ENCODE data around the gene MYOF.
"Not testable (repeated sequence)": the region's sequence is repeated elsewhere in the genome, so short reads cannot be mapped to it uniquely, and the experiment has no call there.

MYOF gene

DNA sequence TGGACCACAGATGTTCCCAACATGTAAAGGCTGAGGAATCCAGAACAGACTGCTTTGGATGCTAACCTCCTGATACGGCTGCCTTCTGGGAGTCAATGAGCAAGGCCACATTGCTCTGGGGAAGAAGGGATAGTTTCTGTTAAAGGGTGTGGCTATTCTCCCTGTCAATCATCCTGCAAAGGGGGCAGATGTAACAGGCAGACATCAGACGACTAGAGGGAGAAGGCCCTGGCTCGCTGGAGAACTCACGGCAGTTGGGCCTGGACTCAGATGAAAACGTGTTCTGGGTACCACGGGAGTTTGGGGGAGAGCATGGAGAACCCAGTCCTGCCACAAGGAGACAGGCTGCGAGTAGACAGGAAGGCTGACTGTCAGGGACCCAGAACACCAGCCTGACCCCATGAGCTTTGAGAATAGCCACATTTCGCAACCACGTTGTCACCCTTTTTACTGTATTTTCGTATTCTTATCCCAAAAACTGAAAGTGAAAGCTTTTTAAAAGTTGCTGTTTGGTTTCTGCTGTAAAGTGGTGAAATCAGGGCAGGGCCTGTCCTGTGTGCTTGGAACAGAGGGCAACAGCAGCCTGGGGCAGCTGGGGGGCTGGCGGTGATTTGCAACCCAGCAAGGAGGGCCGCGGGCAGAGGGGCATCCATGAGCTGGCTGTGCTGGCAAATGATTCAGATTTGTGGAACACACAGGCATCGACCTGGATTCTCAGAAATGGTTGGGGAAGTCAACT lies 95.3 kb downstream of the MYOF start:
- no peak for DNase-seq

DNA sequence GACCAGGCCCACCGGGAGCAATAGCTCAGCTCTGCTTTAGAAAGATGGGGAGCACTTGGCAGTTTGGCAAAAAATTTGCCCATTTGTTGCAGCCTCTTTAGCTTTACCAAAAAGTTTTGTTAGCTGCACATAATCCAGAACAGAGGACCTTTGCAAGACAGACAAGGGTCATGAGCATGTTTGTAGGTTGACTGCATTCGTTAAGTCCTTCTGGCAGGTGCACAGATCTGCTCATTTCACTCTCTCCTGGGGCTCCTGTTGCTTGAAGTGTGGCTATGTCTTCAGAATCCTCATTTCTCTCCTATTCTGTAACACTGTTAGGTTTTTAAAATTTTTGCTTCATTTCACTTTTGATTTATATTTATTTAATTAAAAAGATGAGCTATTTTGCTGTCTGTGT lies 96.8 kb downstream of the MYOF start:
- no peak for DNase-seq

GRCh38 chr10:93384006-93384405 lies 98.1 kb downstream of the MYOF start:
- no peak for DNase-seq

- DNase-seq = no peak
Measured at GRCh38 chr10:93383562-93383981, 98.6 kb downstream of the MYOF start.

GRCh38 chr10:93379731-93380575 lies 102.2 kb downstream of the MYOF start:
- no peak for DNase-seq

DNA sequence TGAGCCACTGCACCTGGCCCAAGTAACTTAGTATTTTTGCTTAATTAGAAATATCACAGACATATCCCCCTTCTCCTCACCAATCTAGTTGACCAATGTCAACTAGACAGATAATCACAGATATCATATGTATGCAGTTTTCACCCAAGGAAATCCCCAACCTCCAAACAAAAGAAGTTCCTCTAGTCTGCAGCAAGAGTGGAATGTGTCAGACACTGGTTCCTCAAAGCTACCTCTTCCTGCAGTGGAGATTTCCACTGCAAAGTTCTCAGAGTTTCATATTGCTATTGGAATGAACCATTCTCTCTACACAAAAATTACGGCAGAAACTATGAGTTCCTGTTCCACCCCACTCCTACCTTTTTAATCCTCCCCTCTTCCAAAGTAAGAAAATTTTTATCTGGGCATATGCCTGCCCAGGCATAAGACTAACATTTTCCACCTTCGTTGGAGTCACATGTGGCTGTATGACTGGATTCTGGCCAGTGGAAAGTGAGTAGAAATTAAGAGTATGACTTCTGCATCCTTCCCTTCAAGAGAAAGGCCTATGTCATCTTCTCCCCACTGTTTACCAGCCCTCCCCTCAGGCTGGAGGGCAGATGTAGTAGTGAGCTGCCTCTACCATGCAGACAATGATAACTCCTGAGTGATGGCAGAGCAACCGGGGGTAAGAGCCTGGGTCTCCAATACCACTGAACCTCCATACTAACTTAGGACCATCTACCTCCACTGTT lies 103.0 kb downstream of the MYOF start:
- DNase-seq = no peak

GRCh38 chr10:93378039-93378438 lies 104.1 kb downstream of the MYOF start:
- no peak for DNase-seq

DNA sequence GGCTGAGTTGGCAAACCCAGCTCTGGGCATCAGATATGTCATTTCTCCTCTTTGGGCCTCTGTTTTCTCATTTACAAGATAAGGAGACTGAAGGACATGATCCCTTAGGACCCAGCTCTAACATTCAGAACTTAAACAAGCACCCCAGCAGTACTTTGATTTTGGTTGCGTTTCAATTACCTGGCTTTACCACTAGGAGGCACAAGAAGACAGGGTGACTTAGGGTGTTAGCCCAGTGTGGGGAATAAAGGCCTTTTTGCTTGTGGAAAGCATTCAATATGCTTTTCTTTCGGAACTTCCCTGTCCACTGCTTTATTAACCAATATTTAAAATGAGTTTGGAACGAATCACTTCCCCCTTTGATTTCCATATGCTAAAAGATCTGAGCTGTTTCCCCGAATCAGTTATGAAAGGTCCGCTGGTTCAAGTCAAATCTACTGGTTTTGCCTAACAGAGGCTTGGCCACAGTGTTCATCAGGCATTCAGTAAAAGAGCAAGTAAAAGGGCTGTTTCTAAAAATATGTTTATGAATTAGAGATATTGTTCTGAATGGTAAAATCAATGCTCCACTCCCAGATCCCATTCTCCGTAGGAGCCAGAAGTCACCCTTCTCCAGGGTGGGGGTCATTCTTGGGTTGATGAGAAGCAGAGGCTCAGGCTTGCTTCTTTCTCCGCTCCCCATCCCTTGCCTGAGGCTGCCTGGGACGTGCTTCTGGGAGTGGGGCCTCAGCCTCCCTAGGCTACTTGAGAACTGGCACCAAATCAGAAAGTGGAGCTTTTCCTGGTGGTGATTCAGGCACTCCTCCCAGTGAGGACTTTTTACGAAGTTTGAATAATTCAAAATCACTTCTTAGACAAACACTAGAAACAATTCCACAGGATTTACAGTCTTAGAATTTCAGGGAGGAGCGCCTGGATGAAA lies 105.5 kb downstream of the MYOF start:
- DNase-seq = peak; percentile 64

DNA sequence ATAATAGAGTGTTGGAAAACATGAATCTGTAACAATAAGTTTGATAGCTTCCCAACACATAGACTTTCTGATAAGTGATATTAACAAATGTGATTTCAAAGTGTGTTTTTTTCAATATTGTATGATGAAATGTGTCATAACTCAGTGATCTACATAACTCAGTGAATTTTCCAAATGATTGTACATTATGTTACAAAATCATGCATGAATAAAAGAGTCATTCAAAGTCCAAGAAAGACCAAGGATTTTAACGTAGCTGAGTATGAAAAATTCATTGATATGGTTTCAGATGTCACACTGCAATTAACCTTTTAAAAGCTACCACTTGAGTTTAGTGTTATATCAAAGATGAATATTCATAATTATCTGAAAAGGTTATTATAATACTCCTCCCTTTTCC lies 111.2 kb downstream of the MYOF start:
- no peak for DNase-seq

DNA sequence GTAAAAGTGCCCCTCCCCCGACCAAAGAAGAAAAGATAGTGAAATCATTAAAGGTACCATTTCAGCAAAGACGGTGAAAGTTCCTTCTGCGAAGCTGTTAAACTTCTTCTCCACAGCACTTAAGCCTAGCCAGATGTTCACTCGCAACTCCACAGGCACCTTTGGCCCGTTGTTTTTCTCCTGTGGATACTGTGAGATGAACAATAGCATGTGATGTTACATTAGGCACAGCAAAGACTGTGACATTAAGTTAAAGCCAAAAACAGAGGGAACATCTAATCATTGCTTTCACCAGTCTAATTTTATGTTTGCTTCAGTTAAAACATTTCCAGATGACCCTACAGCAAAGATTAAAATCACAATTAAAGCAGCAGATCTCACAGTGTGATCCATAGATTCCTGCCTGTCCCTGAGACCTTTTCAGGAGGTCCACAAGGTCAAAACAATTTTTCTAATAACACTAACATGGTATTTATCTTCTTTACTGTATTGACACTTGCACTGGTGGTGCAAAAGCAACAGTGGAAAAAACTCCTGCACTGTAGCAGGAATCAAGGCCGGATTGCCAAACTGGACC lies 112.5 kb downstream of the MYOF start:
- no peak for DNase-seq

DNA sequence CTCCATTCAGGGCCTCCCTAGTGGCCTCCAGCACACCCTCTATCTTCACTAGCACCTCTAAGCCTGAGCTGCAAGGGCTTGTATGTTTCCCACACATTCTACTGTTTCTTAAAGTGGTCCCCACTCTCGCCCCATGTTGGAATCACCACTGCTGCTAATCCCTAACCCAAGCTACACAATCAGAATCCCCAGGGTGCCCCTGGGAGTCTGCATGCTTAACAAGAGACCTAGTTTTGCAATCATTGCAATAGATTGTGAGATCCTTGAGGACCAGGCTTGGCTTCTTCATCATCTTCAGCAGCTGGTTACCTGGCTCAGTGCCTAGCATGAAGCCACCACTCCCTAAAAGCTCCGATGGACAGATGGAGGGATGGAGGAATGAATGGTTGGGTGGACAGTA lies 113.9 kb downstream of the MYOF start:
- no peak for DNase-seq

DNA sequence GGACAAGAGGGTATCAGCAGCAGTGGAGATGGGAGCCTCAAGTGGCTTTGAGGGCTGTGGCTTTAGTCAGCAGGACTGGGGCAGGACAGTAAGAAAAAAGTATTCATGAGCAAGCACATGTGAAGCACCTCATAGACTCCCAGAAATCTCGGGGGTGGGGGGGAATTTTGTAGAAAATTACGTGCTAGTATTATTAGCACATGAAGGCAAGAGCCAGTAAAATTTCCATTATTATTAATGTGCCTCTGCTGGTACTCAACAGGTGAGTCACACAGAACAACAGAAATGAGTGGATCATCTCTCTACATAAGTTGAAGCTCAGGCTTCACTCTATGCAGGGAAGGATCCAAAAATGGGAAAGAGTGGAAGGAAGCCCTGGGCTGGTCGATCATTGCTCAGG lies 114.5 kb downstream of the MYOF start:
- DNase-seq = no peak

DNA sequence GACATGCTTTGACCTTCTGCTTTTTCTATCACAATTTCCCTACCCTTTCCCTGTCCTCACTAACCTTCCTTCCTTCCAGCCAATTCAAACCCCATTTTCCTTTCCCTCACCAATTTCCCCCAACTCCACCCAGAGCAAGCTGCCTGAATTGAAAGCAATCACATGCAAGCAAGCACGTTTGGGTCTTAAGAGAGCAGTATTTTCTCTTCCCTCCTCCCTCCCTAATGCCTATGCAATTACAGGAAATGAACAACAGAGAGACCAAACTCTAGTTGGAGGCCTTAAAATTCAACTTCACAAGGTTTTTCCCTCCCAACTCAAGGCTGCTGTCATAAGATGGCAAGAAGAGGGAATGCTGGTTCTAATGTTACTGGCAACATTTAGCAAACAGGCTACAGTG lies 117.2 kb downstream of the MYOF start:
- DNase-seq = no peak

GRCh38 chr10:93363891-93364648 lies 118.1 kb downstream of the MYOF start:
- no peak for DNase-seq

- not testable (repeated sequence) for DNase-seq
Measured at GRCh38 chr10:93358398-93358797, 123.7 kb downstream of the MYOF start.

- no peak for DNase-seq
Measured at GRCh38 chr10:93357680-93358079, 124.5 kb downstream of the MYOF start.

DNA sequence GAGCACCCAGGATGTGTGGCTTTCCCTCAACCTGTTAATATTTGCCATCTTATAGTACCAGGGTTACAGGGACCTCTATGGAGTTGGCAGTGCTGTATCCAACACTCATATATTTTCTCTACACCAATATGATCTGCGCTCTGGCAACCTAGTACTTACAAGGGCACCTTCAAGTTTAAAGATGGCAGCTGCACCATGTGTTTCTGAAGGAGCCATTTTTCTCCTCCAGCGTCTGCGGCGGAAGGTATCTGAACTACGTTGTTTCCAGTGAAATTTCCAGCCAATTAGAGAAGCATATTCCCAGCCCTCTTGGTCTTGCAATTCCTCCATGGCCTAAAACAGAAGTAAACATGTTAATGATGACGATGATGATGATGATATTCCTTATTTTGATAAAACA lies 125.6 kb downstream of the MYOF start:
- DNase-seq = no peak

DNA sequence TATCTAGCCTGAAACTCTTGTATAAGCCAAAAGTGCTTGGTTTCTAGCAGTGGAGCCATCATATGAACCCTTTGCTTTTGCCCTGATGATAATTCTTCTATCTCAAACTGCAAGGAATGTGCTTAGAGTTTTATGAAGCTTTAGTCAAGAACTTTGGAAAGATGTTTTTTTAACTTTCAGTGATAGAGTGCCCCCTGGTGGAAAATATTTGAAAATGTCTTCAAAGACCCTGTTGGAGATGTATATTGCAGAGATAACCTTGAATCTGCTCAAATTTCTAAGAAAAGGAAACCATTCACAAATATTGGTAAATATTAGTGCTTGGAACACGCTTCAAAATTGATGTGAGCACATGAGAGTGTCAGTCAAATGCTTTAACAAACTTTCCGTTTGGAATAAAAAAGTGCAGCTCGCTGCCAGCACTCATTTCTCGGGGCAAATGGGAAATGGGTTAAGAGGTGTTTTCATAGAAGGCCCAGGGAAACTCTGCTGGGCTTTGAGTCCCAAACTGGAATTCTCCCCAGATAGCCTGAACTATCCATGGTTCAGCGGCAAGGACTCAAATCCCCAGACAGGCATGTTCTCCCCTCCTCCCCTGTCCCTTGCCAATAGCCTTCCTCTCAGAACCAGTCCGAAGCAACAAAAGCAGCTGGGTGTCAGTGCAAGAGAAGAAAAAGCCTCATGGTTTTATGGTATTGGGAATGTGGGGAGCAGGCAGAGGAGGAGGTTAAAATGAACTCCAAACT lies 129.3 kb downstream of the MYOF start:
- DNase-seq = no peak

DNA sequence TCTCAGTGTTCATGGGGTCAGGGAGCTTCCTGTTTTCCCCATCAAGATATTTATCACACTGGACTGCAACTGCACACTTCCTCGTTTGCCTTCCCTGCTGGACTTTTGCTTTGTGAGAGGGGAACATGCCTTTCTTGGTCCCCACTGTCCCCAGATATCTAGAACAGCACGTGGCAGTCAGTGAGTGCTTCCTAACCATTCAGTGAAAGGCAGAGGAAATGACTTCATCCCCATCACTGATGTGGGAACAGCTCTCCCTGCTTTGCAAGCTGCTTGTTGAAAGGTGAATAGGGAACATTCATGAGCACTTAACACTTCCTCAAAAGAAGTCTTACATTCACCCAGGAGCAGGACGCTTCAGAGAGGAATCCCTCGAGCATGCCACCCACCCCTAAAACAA lies 135.4 kb downstream of the MYOF start:
- no peak for DNase-seq

DNA sequence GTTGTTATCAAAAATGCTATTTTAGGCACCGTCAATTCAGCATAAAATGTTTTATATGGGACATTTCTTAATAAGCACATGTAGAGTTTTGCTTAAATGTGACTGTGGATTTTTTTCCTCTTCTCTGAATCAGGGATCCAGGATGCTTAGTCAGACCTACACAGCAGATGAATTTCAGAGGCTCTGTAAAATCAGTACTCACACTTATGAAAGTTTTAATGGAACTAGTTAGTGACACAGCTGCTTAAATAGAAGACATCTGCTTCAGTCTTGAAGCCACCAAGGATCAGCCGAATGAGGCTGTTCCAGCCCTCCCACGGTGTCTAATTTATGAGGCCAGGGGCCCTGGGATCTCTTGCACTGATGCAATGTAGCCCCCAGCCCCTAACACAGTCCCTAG lies 136.0 kb downstream of the MYOF start:
- DNase-seq = no peak

GRCh38 chr10:93344691-93345090 lies 137.4 kb downstream of the MYOF start:
- no peak for DNase-seq

Data from right forelimb (tissue), 1 donor.